Activated T-helper 1 cell treated with anti-CD3 and anti-CD28 coated beads, Interleukin-2, amount 50 U/mL, for 16 hours (primary cell): ENCODE data around the gene NAXD.
"Not testable (repeated sequence)": the region's sequence is repeated elsewhere in the genome, so short reads cannot be mapped to it uniquely, and the experiment has no call there.

Experiments
- DNase-seq, 2 donors: peaks; one replicate each; pipeline ENCODE4 v3.0.0-alpha.2; 2020; ENCODE audit warnings: low read depth in 1 of 2, low spot score in 1 of 2

Gene NAXD

DNA sequence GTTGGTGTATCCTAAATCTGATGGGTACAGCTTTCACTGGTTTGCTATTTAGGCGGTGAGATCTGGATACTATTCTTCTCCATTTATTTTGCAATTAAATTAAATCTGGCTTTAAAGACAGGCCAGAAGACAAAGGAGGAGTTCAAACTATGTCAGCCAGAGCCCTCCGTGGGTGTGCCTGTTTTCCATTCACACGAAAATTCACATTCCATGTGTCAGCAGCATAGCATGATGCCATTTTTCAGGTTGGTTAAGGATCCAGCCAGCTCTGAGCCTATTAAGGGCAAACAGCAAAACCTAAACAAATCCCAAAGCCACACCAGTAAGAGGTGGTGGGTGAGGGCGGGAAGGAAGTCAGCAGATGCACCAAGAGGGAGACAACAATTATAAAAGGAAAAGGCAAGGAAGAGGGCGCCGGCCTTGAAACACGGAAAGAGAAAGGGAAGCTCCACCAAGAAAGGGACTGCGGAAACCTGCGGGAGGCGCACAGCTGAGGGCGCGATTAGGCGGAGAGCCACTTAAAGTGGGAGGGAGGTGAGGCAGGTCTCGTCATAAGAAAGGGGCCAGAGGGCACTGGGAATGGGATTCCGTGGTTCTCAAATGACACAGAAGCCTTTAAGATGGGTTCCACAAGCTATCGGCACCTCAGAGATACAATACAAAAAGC lies 47.6 kb downstream of the NAXD start:
- no peak for DNase-seq

DNA sequence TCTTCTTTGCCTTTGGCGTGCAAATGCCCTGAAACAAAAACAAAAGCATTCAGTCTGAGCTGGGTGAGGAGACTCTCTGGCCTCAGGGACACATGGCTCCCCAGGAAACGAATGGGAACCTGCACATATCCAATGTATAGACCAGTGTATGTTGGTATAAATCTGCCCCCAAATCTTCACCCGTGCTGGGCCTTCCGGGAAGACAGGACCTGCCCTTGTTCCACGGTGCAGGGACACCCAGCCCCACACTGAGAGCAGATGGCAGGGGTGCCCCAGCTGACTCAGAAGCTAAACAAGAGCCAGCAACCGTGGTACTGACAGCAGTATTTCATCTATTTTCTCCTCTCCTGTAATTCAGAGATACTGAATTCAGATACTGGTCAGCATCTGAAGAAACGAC lies 48.1 kb downstream of the NAXD start:
- no peak for DNase-seq

DNA sequence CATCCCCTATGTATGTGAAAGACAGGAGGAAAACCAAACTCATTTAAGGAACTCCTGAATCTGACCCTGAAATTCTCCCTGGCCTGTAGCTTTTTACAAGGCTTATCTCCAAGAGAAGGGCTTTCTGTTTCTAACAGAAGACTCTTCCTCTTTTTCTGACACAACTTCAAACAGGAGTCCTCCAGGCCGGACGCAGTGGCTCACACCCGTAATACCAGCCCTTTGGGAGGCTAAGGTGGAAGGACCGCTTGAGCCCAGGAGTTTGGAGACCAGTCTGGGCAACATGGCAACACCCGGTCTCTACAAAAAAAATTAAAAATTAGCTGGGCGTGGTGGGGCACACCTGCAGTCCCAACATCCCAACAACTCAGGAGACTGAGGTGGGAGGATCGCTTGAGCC lies 48.7 kb downstream of the NAXD start:
- no peak for DNase-seq

DNA sequence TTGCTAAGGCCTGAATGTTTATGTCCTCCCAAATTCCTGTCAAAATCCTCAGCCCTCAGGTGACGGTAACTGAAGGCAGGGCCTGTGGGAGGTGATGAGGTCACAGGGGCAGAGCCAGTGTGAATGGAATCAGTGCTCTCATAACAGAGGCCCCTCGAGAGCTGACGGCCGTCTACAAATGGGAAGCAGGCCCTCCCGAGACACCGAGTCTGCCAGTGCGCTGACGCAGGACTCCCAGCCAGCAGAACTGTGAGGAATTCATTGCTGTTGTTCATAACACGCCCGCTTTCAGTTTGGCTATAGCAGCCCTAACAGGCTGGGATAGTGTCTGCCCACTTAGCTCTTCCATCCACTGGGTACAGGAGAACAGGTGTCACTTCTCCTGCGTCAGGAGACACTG lies 49.3 kb downstream of the NAXD start:
- no peak for DNase-seq

DNA sequence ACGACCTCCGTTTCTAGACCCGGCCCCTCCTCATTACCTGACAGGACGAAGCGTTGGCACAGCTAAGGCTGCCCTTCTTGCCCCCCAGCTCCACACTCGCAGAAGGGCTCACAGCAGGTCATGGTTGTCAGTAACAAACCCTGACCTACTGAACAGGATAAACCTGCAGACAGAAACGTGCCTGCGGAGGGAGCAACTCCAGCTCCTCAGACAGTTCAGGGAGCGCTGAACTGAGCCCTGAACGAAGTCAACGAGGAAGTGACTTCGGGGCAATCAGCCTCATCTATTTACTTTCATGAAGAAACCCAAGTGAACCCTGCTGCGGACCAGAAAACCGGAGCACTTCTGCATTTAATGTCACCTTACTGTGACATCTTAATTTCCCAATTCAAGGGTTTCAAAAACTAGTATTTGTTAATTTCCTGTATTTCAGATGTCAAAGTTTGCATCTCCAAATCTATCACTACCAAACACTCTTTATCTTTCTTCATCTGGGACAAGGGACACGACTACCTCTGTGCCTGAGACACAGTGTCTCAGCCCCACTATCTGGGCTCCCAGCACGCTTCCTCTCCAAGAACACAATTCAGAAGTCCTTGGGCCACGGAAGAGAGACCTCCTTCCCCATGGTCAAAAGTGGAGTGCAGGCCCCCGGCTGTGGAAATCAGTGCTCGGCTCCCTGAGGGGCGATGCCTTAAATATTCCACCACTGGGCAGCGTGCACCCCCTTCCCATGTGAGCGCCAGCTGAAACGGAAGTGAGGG lies 50.3 kb downstream of the NAXD start:
- DNase-seq, result no peak

DNA sequence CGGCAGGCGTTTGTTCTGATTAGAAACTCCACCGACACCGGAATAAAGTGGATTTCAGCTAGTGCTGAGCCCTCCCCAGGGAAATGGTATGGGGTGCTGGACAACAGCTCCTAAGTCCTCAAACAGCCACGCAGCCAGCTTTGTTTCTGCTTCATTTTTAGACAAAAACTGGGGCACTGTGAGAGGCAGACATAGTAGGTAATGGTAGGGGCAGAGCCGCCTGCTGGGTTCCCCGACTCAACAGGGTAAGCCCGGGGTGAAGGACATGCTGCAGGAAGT lies 50.8 kb downstream of the NAXD start:
- DNase-seq, result no peak

DNA sequence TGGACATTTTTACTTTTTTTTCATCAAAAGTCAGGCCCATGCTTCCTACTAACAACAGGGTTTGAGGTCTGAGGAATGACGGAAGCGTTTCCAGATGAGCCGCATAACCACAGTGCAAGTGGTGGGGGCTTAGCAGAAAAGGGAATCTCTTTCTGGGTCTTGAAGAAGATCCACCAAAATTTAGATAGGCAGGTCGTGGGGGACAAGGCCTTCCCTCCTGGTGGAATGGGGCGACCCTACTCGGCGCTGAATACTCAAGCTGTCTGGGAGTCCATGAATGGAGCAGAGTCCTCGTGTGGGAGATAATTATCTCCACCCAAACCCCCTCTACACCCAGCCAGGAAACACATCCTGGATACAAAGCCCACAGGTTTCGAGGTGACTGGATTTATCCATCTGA lies 53.7 kb downstream of the NAXD start:
- no peak for DNase-seq

DNA sequence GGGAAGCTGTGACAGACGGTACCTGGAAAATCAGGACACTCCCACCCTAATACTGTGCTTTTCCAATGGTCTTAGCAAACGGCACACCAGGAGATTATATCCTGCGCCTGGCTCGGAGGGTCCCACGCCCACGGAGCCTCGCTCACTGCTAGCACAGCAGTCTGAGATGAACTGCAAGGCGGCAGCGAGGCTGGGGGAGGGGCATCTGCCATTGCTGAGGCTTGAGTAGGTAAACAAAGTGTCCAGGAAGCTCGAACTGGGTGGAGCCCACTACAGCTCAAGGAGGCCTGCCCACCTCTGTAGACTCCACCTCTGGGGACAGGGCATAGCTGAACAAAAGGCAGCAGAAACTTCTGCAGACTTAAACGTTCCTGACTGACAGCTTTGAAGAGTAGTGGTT lies 54.5 kb downstream of the NAXD start:
- DNase-seq, result not testable (repeated sequence)

DNA sequence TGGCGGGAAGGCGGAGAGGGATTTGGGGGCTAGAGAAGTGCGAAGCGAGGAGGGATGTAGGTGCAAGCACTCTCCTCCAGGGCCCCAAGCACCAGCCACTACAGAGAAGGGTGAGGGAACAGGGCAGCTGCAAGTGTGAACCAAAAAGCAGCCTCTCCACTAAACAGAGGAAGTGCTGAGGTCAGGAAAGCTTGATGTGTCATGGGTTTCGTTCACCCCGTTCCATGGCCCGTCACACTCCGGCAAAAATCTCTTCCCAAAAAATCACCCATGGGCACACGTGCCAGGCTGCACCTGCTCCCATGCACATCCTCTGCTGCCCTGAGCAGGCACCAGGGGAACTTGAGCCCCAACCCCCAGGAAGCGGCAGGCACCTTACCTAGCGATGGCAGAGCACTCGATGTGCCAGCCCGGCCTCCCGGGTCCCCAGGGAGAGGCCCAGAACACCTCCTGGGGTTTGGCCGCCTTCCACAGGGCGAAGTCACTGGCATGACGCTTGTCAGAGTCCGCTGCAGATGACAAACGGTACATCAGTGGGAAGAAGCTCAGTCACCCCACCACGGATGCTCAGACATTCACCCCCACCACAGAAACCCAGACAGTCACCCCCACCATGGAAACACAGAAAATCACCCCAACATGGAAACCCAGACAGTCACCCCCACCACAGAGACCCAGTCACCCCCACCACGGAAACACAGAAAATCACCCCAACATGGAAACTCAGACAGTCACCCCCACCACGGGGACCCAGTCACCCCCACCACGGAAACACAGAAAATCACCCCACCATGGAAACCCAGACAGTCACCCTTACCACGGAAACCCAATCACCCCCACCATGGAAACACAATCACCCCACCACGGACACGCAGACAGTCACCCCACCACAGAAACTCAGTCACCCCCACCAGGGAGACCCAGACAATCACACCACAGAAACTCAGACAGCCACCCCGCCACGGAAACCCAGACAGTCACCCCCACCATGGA lies 61.5 kb downstream of the NAXD start:
- no peak for DNase-seq

DNA sequence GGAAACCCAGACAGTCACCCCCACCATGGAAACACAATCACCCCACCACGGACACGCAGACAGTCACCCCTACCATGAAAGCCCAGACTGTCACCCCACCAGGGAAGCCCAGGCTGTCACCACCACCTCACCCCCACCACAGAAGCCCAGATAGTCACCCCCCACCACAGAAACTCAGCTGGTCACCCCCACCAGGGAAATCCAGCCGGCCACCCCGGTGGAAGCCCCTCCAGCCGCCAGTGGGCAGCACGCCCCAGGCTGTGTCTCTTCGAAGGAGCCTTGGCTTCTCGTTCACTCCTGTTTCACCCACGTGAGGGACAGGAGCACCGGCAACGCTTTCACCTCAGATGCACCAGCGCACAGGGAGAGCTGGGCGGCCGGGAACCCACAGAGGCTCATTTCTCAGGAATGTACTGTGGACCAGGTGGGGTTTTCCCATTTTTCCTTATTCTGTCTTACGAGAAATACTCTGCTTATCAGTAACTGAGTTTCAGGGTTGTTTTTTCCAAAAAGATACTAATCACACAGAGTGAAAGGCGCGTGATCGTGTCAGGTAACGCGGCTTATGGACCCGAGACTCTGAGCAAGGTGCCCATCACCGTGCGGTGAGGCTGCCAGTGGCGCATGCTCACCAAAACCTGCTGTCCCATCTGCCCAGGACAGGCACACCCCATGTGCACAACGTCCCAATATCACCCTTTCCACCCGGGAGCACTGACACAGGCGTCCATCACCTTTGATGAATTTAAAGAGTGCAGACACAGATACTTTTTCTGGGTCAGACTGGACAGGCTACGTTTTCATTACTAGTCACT lies 62.6 kb downstream of the NAXD start:
- DNase-seq, result no peak

DNA sequence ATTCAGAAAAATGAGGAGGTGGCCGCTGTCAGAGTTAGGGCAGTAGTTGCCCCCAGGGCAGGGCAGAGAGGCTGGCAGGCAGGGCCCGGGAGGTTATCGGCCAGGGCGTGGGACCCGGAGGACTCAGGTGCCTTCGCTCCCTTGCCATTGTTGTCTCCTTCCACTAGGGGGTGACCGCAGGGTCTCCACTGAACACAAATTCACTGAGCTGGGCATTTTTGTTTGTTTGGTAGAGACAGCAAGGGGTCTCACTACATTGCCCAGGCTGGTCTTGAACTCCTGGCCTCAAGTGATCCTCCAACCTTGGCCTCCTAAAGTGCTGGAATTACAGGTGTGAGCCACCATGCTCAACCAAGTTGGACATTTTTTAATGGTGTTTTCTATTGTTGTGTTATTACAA lies 65.5 kb downstream of the NAXD start:
- no peak for DNase-seq

DNA sequence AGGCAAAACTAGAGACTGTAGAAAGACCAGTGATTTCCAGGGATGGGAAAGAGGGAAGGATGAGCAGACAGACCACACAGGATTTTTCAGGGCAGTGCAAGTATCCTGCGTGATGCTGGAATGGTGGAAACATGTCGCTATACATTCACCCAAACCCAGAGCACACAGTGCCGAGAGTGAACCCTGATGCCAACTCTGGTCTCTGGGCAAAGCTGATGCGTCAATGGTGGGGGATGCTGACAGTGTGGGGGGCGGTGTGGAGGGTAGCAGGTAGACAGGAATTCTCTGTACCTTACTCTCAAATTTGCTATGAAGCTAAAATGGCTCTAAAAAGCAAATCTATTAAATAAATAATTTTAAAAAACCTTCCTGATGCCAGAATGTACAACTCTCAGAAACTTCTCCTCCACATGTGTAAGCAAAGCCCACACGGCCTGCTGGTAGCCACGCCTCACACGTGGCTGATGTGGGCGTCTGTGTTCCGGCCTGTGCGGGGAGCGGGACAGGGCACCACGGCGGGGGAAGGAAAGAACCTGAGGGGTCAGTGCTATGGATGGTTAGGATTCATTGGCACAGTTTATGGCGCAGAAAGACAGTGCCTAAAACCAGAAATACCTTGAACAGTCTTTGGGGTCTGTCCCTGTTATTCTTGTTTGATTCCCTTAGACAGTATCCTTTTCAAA lies 66.7 kb downstream of the NAXD start:
- no peak for DNase-seq

DNA sequence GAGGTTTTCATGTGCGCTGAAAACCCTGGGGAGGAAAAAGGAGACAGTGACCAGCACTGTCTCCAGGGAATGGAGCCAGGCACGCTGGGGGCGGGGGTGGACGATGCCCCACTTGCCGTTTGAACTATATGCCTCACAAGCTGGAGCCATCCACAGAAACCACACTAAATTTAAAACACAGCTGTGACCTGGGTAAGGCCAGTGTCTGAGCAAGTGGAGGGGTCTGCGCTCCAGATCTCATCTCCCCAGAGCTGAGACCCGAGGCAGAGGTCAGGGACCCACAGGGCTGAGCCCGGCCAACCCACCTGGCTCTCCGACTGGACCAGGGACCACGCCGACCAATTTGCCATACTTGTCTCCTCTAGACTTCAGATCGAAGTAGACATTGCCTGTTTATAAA lies 67.4 kb downstream of the NAXD start:
- DNase-seq, result no peak

DNA sequence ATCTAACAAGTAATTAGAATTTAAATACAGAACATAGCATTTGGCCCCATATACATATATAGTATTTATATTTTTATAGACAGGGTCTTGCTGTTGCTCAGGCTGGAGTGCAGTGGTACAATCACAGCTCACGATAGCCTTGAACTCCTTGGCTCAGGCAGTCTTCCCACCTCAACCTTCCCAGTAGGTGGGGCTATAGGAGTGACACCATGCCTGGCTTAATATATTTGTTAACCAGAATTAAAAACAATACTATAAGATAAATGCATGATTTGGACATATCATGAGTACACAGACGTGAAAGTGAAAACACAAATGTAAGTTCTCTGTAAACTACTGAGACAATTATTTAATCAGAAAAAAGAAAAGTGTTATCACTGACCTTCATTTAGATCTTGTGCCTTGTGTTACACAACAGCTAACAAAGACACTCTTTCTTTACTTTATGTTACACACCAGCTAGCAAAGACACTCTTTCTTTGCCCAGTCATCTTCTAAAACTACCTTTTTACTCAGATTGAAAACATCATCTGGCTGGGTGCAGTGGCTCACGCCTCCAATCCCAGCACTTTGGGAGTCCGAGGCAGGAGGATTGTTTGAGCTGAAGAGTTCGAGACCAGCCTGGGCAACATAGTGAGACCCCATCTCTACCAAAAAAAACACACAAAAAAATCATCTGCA lies 68.0 kb downstream of the NAXD start:
- DNase-seq, result no peak

DNA sequence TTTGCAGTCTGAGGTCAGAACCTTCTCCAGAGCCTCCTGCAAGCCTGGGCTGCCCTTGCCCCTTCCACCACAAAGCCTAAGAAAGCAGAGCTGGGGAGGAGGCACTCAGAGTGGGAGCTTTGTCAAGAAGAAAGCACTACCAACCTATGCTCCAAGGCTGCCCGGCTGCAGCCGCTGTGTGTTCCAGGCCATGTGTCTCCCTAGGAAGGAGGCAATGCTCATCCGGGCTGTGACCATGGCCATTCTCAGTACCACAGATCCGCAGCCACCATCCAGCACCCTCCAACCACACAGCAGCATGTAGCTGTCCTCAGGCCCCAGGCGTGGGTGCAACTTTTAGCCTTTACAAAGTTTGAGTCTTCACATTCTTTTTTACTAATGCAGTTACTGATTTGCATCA lies 68.6 kb downstream of the NAXD start:
- DNase-seq, result no peak

DNA sequence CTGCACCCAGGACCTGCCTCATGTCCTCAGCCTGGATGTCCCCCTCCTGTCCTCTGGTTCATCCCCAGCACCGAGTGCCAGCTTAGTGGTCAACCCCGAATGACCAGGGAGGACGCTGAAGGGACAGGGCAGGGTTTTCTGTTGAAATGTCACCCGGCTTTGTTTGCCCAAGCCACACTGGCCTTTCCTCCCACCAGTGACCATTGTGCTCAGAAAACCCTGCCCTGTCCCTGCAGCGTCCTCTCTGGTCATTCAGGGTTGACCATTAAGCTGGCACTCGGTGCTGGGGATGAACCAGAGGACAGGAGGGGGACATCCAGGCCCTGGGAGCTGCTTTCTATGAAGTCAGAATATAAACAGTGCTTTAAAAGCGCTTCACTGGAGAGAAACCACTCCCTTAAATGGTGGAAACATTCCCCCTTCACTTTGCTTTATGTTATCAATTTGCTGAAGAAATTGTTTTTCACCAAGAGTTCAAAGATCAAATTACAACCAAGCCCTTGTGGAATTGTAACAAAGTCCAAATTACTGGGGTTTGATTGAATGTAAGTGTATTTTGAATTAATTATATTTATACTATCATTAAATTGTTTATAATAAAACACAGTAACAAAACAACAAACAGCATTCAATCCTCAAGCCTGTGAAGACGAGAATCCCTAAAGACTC lies 69.2 kb downstream of the NAXD start:
- DNase-seq, result no peak

DNA sequence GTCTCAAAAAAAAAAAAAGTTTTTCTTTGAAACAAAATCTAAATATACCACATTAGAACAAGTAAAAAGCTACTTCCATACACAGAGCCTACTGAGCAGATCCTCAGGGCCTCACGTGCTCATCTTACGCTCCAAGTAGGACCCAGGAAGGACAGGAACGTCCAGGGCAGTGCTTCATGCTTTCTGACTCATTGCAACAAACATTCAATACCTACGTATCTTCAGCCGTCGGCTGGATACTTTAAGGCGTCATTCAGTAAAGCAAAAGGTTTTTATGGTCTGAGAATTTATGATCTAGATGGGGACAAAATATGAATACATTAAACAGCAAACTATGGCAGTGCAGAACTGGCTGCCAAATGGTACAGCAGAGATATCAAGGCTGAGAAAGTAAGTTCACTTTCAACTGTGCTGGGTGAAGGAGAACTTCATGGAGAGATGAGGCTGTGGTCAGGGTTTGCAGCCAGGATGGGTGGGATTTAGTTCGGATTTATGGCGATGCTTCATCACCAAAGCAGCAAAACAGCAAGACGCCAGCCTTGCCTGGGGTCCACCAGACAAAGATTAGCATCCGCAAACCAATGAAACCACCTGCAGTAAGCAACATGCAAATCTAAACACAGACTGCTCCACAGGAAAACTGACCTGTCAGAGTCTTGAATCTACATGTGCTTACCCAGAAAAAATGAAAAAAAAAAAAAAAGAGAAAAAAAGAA lies 70.1 kb downstream of the NAXD start:
- DNase-seq, result no peak

DNA sequence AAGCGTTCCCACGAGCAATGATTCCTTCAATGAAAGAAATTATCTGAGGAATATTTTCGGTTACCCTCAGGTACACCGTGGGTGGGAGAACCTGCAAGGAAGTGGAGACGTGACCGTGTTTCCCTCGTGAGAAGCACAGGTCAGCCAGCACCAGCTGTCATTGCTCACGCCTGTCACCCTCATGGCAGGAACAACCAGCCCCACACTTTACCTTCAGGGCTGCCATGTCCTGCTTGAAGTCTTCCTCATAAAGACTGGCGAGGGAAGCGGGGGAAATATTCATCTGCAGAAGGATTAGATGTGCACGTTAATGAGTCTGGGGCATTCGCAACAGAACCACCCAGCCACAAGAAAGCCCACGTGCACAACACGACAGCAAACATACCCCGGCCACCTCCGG lies 72.4 kb downstream of the NAXD start:
- DNase-seq, result no peak

DNA sequence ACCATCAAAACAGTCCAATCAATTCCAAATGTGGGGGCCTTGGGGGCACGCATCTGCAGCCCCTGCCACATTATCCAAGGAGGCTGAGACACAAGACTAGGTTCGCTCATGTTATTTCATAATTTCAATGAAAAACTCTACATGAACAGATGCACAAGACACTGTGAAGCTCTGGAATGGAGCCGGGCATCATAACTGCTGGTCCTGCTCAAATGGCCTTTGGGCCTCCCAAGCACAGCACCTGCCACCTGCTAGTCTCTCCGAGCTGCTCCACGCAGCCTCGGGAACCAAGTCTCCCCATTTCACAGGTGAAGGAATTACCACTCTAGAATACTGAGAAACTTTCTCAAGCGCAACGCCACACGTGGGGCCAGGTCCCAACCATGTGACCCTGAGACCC lies 73.7 kb downstream of the NAXD start:
- DNase-seq, result no peak
